RKO (cell line): ENCODE measurements around the gene ARHGAP42.

ENCODE experiments used
- DNase-seq: peaks from one replicate; pipeline ENCODE4 v3.0.0-alpha.2; 2016; ENCODE audit warnings: low spot score

Gene ARHGAP42

GRCh38 chr11:100759106-100759505 lies 72.0 kb downstream of the ARHGAP42 start:
- no peak for DNase-seq

- no peak for DNase-seq
These were observed 72.8 kb downstream of the ARHGAP42 start for GRCh38 chr11:100759856-100760255.

GRCh38 chr11:100760744-100761143 lies 73.7 kb downstream of the ARHGAP42 start:
- no peak for DNase-seq

GRCh38 chr11:100761841-100762240 lies 74.8 kb downstream of the ARHGAP42 start:
- DNase-seq, result no peak

GRCh38 chr11:100766764-100767163 lies 79.7 kb downstream of the ARHGAP42 start:
- DNase-seq, result no peak

- no peak for DNase-seq
These were observed 82.1 kb downstream of the ARHGAP42 start for GRCh38 chr11:100769165-100769564.

GRCh38 chr11:100769617-100770016 lies 82.5 kb downstream of the ARHGAP42 start:
- DNase-seq, result no peak

- no peak for DNase-seq
These were observed 87.0 kb downstream of the ARHGAP42 start for GRCh38 chr11:100774132-100774531.

GRCh38 chr11:100774859-100775258 lies 87.8 kb downstream of the ARHGAP42 start:
- no peak for DNase-seq

- DNase-seq, result peak; percentile 33
These were observed 89.3 kb downstream of the ARHGAP42 start for GRCh38 chr11:100776212-100776896.

- no peak for DNase-seq
These were observed 90.0 kb downstream of the ARHGAP42 start for GRCh38 chr11:100777103-100777502.

- no peak for DNase-seq
These were observed 90.6 kb downstream of the ARHGAP42 start for GRCh38 chr11:100777736-100778135.

- DNase-seq, result no peak
These were observed 91.2 kb downstream of the ARHGAP42 start for GRCh38 chr11:100778166-100778785.

GRCh38 chr11:100780470-100780869 lies 93.4 kb downstream of the ARHGAP42 start:
- DNase-seq, result no peak

GRCh38 chr11:100785148-100785983 lies 98.3 kb downstream of the ARHGAP42 start:
- no peak for DNase-seq

- no peak for DNase-seq
These were observed 101.6 kb downstream of the ARHGAP42 start for GRCh38 chr11:100788561-100789295.

- DNase-seq, result no peak
These were observed 102.4 kb downstream of the ARHGAP42 start for GRCh38 chr11:100789500-100789899.

GRCh38 chr11:100790073-100790472 lies 103.0 kb downstream of the ARHGAP42 start:
- no peak for DNase-seq

GRCh38 chr11:100791103-100791502 lies 104.0 kb downstream of the ARHGAP42 start:
- DNase-seq, result no peak

- DNase-seq, result no peak
These were observed 104.8 kb downstream of the ARHGAP42 start for GRCh38 chr11:100791860-100792259.

GRCh38 chr11:100793525-100793924 lies 106.4 kb downstream of the ARHGAP42 start:
- no peak for DNase-seq

- no peak for DNase-seq
These were observed 107.4 kb downstream of the ARHGAP42 start for GRCh38 chr11:100794446-100794845.
